ENCODE results near the gene MRPL47.

DNA sequence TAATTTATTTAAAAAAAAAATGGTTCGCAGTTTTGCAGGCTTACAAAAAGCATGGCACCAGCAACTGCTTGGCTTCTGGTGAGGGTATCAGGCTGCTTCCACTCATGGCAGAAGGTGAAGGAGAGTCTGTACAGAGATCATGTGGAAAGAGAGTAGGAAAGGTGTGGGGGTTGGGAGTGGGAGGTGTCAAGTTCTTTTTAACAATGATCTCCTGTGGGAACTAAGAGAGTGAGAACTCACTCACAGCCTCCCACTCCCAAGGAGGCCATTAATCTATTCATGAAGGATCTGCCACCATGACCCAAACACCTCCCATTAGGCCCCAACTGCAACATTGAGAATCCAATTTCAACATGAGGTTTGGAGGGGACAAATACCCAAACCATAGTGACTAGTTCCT lies 62.8 kb downstream of the MRPL47 start:
- TF ChIP-seq EZH2 (IDR thresholded peaks at IDR 0.05; ENCODE audit: insufficient read depth, poor library complexity, severe bottlenecking): no peak
- TF ChIP-seq EZH2phosphoT487 (IDR thresholded peaks at IDR 0.05; ENCODE audit: insufficient read depth, low read depth): no peak
